ENCODE data around the gene MSANTD3. TPM values are rescaled to one million over a fixed set of nuclear protein-coding genes. Genes with fewer than 3 reads are reported as not detected.

The MSANTD3 gene
- total and polyA plus RNA-seq, 2 of the 13 experiments (the other 11 are each of a cell fraction or from before 2014, with no cell fraction given) = 10.1 to 19.2 TPM

DNA sequence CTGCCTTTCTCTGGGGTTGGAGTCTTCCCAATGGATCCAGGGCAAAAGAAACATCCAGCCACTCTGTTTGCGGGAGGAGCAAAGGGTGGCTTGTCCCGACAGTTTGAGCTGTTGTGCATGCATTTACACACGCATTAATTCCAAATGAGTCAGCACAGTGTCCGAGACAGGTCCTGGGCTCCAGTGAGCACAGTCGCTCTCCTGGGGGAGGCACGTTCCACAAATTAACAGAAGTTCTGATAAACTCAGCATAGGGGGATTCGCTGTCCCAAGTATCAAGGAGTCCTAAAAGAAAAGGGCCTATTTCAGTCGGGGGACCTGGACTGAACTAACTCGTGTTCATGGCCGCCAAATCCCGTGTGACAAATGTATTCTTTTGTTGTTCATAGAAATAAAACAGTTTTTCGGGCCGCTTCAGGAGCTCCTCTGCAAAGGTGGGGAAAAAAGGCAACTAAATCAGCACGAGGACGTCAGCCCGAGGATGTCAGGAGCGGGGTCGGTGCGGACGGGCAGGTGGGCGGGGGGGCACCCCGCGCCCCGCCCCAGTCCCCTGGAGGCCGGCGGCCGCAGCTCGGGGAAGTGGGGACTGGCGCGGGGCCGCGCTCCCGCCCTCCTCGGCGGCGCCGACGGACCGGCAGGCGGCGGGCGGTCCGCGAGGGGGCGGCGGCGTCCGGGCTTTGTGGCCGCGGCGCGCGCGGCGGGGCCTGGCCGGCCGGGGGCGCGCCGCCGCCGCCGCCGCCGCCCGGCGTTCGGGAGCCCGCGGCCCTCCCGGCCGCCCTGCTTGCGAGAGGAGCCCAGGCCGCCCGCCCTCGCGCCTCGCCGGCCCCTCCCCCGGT lies at the start of gene MSANTD3 (continued):
- no peak for TF ChIP-seq HINFP (CRISPR knock-in tag; IDR thresholded peaks at IDR 0.05; ENCODE audit: low read depth)
- no peak for TF ChIP-seq SP1 (IDR thresholded peaks at IDR 0.05)
- no peak for TF ChIP-seq SP1 (CRISPR knock-in tag; IDR thresholded peaks at IDR 0.05)
- TF ChIP-seq, protein P1, sequence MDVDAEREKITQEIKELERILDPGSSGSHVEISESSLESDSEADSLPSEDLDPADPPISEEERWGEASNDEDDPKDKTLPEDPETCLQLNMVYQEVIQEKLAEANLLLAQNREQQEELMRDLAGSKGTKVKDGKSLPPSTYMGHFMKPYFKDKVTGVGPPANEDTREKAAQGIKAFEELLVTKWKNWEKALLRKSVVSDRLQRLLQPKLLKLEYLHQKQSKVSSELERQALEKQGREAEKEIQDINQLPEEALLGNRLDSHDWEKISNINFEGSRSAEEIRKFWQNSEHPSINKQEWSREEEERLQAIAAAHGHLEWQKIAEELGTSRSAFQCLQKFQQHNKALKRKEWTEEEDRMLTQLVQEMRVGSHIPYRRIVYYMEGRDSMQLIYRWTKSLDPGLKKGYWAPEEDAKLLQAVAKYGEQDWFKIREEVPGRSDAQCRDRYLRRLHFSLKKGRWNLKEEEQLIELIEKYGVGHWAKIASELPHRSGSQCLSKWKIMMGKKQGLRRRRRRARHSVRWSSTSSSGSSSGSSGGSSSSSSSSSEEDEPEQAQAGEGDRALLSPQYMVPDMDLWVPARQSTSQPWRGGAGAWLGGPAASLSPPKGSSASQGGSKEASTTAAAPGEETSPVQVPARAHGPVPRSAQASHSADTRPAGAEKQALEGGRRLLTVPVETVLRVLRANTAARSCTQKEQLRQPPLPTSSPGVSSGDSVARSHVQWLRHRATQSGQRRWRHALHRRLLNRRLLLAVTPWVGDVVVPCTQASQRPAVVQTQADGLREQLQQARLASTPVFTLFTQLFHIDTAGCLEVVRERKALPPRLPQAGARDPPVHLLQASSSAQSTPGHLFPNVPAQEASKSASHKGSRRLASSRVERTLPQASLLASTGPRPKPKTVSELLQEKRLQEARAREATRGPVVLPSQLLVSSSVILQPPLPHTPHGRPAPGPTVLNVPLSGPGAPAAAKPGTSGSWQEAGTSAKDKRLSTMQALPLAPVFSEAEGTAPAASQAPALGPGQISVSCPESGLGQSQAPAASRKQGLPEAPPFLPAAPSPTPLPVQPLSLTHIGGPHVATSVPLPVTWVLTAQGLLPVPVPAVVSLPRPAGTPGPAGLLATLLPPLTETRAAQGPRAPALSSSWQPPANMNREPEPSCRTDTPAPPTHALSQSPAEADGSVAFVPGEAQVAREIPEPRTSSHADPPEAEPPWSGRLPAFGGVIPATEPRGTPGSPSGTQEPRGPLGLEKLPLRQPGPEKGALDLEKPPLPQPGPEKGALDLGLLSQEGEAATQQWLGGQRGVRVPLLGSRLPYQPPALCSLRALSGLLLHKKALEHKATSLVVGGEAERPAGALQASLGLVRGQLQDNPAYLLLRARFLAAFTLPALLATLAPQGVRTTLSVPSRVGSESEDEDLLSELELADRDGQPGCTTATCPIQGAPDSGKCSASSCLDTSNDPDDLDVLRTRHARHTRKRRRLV (CRISPR knock-in tag; IDR thresholded peaks at IDR 0.05) = 0 out of 2 replicates have a peak, but pooled peaks have one; percentile 5
- TF ChIP-seq THAP9 (CRISPR knock-in tag; IDR thresholded peaks at IDR 0.05; ENCODE audit: borderline replicate concordance) = no peak
- TF ChIP-seq MLLT10 (CRISPR knock-in tag; IDR thresholded peaks at IDR 0.05) = no peak
- no peak for TF ChIP-seq KDM5A (IDR thresholded peaks at IDR 0.05; ENCODE audit: borderline replicate concordance, low read length)
- TF ChIP-seq NFIC (IDR thresholded peaks at IDR 0.05; ENCODE audit: low read length) = no peak
- TF ChIP-seq ATAD3A (CRISPR knock-in tag; IDR thresholded peaks at IDR 0.05) = no peak
- no peak for TF ChIP-seq EP300 (IDR thresholded peaks at IDR 0.05; ENCODE audit: low read depth in 2 of 2, low read length in 2 of 2)
- no peak for TF ChIP-seq EP300 (CRISPR knock-in tag; IDR thresholded peaks at IDR 0.05; ENCODE audit: borderline replicate concordance)
- no peak for TF ChIP-seq ZFP62 (CRISPR knock-in tag; IDR thresholded peaks at IDR 0.05)
- TF ChIP-seq MEF2D (CRISPR knock-in tag; IDR thresholded peaks at IDR 0.05) = no peak
- TF ChIP-seq CC2D1A (CRISPR knock-in tag; IDR thresholded peaks at IDR 0.05) = no peak
- TF ChIP-seq SIX1 (CRISPR knock-in tag; IDR thresholded peaks at IDR 0.05; ENCODE audit: borderline replicate concordance) = no peak
- TF ChIP-seq KLF16 (CRISPR knock-in tag; IDR thresholded peaks at IDR 0.05) = no peak
- TF ChIP-seq PPARG (CRISPR knock-in tag; conservative IDR thresholded peaks at IDR 0.05) = 0 out of 2 replicates have a peak, but pooled peaks have one; percentile 15
- TF ChIP-seq, protein P2, sequence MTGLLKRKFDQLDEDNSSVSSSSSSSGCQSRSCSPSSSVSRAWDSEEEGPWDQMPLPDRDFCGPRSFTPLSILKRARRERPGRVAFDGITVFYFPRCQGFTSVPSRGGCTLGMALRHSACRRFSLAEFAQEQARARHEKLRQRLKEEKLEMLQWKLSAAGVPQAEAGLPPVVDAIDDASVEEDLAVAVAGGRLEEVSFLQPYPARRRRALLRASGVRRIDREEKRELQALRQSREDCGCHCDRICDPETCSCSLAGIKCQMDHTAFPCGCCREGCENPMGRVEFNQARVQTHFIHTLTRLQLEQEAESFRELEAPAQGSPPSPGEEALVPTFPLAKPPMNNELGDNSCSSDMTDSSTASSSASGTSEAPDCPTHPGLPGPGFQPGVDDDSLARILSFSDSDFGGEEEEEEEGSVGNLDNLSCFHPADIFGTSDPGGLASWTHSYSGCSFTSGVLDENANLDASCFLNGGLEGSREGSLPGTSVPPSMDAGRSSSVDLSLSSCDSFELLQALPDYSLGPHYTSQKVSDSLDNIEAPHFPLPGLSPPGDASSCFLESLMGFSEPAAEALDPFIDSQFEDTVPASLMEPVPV (CRISPR knock-in tag; IDR thresholded peaks at IDR 0.05) = no peak
- no peak for TF ChIP-seq ZFAT (CRISPR knock-in tag; conservative IDR thresholded peaks at IDR 0.05)
